ENCODE measurements around the gene POLR2M.

DNA sequence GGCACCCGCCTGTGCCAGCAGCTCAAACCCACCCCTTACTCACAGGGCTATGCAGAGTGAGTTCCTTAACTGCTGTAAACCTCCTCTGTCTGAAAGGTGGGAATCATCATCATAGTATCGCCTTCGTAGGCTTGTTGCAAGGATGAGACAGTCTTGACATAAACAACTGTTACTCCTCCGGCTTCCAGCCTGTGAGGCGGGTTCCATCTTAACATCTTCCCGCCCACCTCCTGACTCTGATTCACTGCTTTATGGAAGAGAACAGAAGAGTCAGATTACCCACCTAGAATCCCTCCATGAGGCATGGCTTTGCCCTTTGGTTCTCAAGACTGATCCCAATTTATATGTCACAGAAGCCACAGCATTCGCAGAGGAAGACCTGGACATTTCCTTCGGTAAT is 21.9 kb downstream of the POLR2M start:
- TF ChIP-seq EZH2phosphoT487 (conservative IDR thresholded peaks at IDR 0.05; ENCODE audit: low read length) (no peak), CTCF (IDR thresholded peaks at IDR 0.05; ENCODE audit: insufficient read depth, low read length, poor library complexity, severe bottlenecking) (no peak)

Data from SU-DHL-6 (cell line).